IPS-20b (cell line): ENCODE results near the gene EFL1.
"Not testable (repeated sequence)": the region's sequence is repeated elsewhere in the genome, so short reads cannot be mapped to it uniquely, and the experiment has no call there.

Experiments
- H3K27ac ChIP-seq: one replicate; pipeline ENCODE4 v1.5.1; 2013; ENCODE audit warnings: low read length
- H3K27me3 ChIP-seq: 2 replicates; pipeline ENCODE4 v1.6.1; 2013; ENCODE audit warnings: mild to moderate bottlenecking, low read length, inconsistent platforms; ENCODE audit not compliant: insufficient read depth
- H3K36me3 ChIP-seq: 2 replicates; pipeline ENCODE4 v1.6.1; 2013; ENCODE audit warnings: low read depth, mild to moderate bottlenecking, inconsistent platforms, low read length, moderate library complexity; ENCODE audit not compliant: insufficient read depth
- H3K4me1 ChIP-seq: 2 replicates; pipeline ENCODE4 v1.6.1; 2013; ENCODE audit warnings: mild to moderate bottlenecking, control low read depth, inconsistent platforms, low read length, moderate library complexity; ENCODE audit not compliant: insufficient read depth
- H3K4me3 ChIP-seq: 2 replicates; pipeline ENCODE4 v1.5.1; 2013; ENCODE audit warnings: mild to moderate bottlenecking, low read length, inconsistent platforms
- H3K9ac ChIP-seq: 2 replicates; pipeline ENCODE4 v1.6.1; 2013; ENCODE audit warnings: low read depth, mild to moderate bottlenecking, inconsistent platforms, low read length, moderate library complexity
- H3K9me3 ChIP-seq: 2 replicates; pipeline ENCODE4 v1.6.1; 2013; ENCODE audit warnings: mild to moderate bottlenecking, low read depth, low read length, inconsistent platforms; ENCODE audit not compliant: insufficient read depth

The EFL1 gene

GRCh38 chr15:82299511-82299914, 37.0 kb upstream of the EFL1 start:
- not testable (repeated sequence) for H3K27me3 ChIP-seq, H3K9me3 ChIP-seq, H3K36me3 ChIP-seq, H3K27ac ChIP-seq, H3K9ac ChIP-seq, H3K4me1 ChIP-seq, H3K4me3 ChIP-seq

- H3K27ac ChIP-seq: no peak overlapping the region
- no peaks in the 10 kb centered on the region for H3K9me3 ChIP-seq
- H3K27me3 ChIP-seq: no peaks in the 10 kb centered on the region
- peaks cover 6% of the 10 kb centered on the region; the same call in 1 of the 2 replicates for H3K4me1 ChIP-seq
- H3K9ac ChIP-seq: no peak overlapping the region
- no peaks in the 10 kb centered on the region for H3K36me3 ChIP-seq
- no peak overlapping the region for H3K4me3 ChIP-seq
These were observed 36.0 kb upstream of the EFL1 start for GRCh38 chr15:82298520-82298919.

GRCh38 chr15:82298032-82298431, 35.5 kb upstream of the EFL1 start:
- no peaks in the 10 kb centered on the region for H3K9me3 ChIP-seq
- no peak overlapping the region for H3K4me3 ChIP-seq
- no peaks in the 10 kb centered on the region for H3K27me3 ChIP-seq
- no peaks in the 10 kb centered on the region for H3K36me3 ChIP-seq
- H3K27ac ChIP-seq: no peak overlapping the region
- peaks cover 6% of the 10 kb centered on the region; the same call in 1 of the 2 replicates for H3K4me1 ChIP-seq
- H3K9ac ChIP-seq: no peak overlapping the region

- Histone ChIP-seq H3K27me3 (no peaks in the 10 kb centered on the region), H3K27ac (no peak overlapping the region), H3K9me3 (no peaks in the 10 kb centered on the region), H3K36me3 (no peaks in the 10 kb centered on the region), H3K4me1 (peaks cover 6% of the 10 kb centered on the region; the same call in 1 of the 2 replicates), H3K9ac (no peak overlapping the region), H3K4me3 (no peak overlapping the region)
These were observed 35.0 kb upstream of the EFL1 start for GRCh38 chr15:82297546-82297945.

- Histone ChIP-seq H3K27me3 (no peaks in the 10 kb centered on the region), H3K4me1 (peaks cover 6% of the 10 kb centered on the region; the same call in 1 of the 2 replicates), H3K4me3 (no peak overlapping the region), H3K9ac (no peak overlapping the region), H3K27ac (no peak overlapping the region), H3K36me3 (no peaks in the 10 kb centered on the region), H3K9me3 (no peaks in the 10 kb centered on the region)
These were observed 31.6 kb upstream of the EFL1 start for GRCh38 chr15:82294061-82294690.

- no peak overlapping the region for H3K27ac ChIP-seq
- no peak overlapping the region for H3K4me3 ChIP-seq
- peaks cover 6% of the 10 kb centered on the region; the same call in 1 of the 2 replicates for H3K4me1 ChIP-seq
- H3K9ac ChIP-seq: no peak overlapping the region
- H3K27me3 ChIP-seq: no peaks in the 10 kb centered on the region
- no peaks in the 10 kb centered on the region for H3K36me3 ChIP-seq
- no peaks in the 10 kb centered on the region for H3K9me3 ChIP-seq
These were observed 29.7 kb upstream of the EFL1 start for GRCh38 chr15:82292271-82292670.

- not testable (repeated sequence) for H3K36me3 ChIP-seq, H3K27me3 ChIP-seq, H3K9me3 ChIP-seq, H3K27ac ChIP-seq, H3K4me1 ChIP-seq, H3K9ac ChIP-seq, H3K4me3 ChIP-seq
These were observed 25.7 kb upstream of the EFL1 start for GRCh38 chr15:82288202-82288601.

GRCh38 chr15:82286475-82286874, 23.9 kb upstream of the EFL1 start:
- not testable (repeated sequence) for H3K27me3 ChIP-seq, H3K27ac ChIP-seq, H3K36me3 ChIP-seq, H3K4me1 ChIP-seq, H3K9me3 ChIP-seq, H3K9ac ChIP-seq, H3K4me3 ChIP-seq

GRCh38 chr15:82284381-82284780, 21.8 kb upstream of the EFL1 start:
- not testable (repeated sequence) for H3K9me3 ChIP-seq, H3K9ac ChIP-seq, H3K27ac ChIP-seq, H3K36me3 ChIP-seq, H3K4me1 ChIP-seq, H3K27me3 ChIP-seq, H3K4me3 ChIP-seq

- not testable (repeated sequence) for H3K36me3 ChIP-seq, H3K4me1 ChIP-seq, H3K27ac ChIP-seq, H3K4me3 ChIP-seq, H3K9ac ChIP-seq, H3K27me3 ChIP-seq, H3K9me3 ChIP-seq
These were observed 19.9 kb upstream of the EFL1 start for GRCh38 chr15:82282386-82282785.

GRCh38 chr15:82281276-82281675, 18.7 kb upstream of the EFL1 start:
- not testable (repeated sequence) for H3K9ac ChIP-seq, H3K9me3 ChIP-seq, H3K27me3 ChIP-seq, H3K4me1 ChIP-seq, H3K36me3 ChIP-seq, H3K4me3 ChIP-seq, H3K27ac ChIP-seq

GRCh38 chr15:82275410-82275809, 12.9 kb upstream of the EFL1 start:
- no peak overlapping the region for H3K9ac ChIP-seq
- no peak overlapping the region for H3K27ac ChIP-seq
- H3K4me3 ChIP-seq: no peak overlapping the region
- H3K4me1 ChIP-seq: no peaks in the 10 kb centered on the region
- peaks cover 12% of the 10 kb centered on the region; the same call in 1 of the 2 replicates for H3K36me3 ChIP-seq
- H3K27me3 ChIP-seq: no peaks in the 10 kb centered on the region
- H3K9me3 ChIP-seq: peaks cover 22% of the 10 kb centered on the region
